WTC11 (cell line): ENCODE data around the gene ZDHHC9. TPM values are rescaled to one million over a fixed set of nuclear protein-coding genes. Genes with fewer than 3 reads are reported as not detected.

Experiments
- ATAC-seq: fragments of 200-7000 bp; cut with Tn5 transposase; 2 replicates; pipeline ENCODE4 v1.10.0; 2021; ENCODE audit warnings: mild to moderate bottlenecking, moderate library complexity
- CTCF ChIA-PET: fragments of 300-600 bp; sonication (Branson Sonifier 250); formaldehyde crosslinking; loops from one replicate; lab custom pipeline; 2021; ENCODE audit warnings: antibody characterized with exemption; lab: Charles Lee
- POLR2A ChIA-PET: fragments of 350-600 bp; sonication (Branson Sonifier 250); formaldehyde crosslinking; loops from one replicate; lab custom pipeline; 2021; ENCODE audit warnings: antibody characterized with exemption; lab: Charles Lee
- DNase-seq: peaks from one replicate; pipeline ENCODE4 v3.0.0; 2021; ENCODE audit warnings: low spot score
- H3K27ac Mint-ChIP-seq: 2 replicates; pipeline ENCODE4 v1.8.0; 2021; ENCODE audit warnings: mixed read lengths
- H3K27me3 Mint-ChIP-seq: 2 replicates; pipeline ENCODE4 v1.8.0; 2021; ENCODE audit warnings: low read depth, mild to moderate bottlenecking, moderate library complexity, mixed read lengths
- H3K36me3 Mint-ChIP-seq: 2 replicates; pipeline ENCODE4 v1.8.0; 2021; ENCODE audit warnings: mixed read lengths
- H3K4me1 Mint-ChIP-seq: 2 replicates; pipeline ENCODE4 v1.8.0; 2022; ENCODE audit warnings: mixed read lengths
- H3K4me3 Mint-ChIP-seq: 2 replicates; pipeline ENCODE4 v1.8.0; 2021; ENCODE audit warnings: mild to moderate bottlenecking, moderate library complexity, mixed read lengths
- H3K9me3 Mint-ChIP-seq: 2 replicates; pipeline ENCODE4 v1.8.0; 2021; ENCODE audit warnings: mixed read lengths
- AR ChIP-seq: fragments of 250-450 bp; sonication (Bioruptor Pico); IDR thresholded peaks from 2 replicates; pipeline ENCODE4 v1.9.0; 2021; ENCODE audit warnings: mild to moderate bottlenecking
- ATF2 ChIP-seq: sonication (generic); formaldehyde crosslinking; IDR thresholded peaks from 2 replicates; pipeline ENCODE4 v1.8.1; 2022; ENCODE audit warnings: low read depth, missing genetic modification reagents, borderline replicate concordance
- CDX4 ChIP-seq: fragments of 250-450 bp; sonication (Bioruptor Pico); IDR thresholded peaks from 2 replicates; pipeline ENCODE4 v1.9.0; 2021; ENCODE audit warnings: moderate library complexity, mild to moderate bottlenecking, inconsistent platforms, borderline replicate concordance
- CREM ChIP-seq: sonication (generic); formaldehyde crosslinking; IDR thresholded peaks from 2 replicates; pipeline ENCODE4 v1.8.1; 2022; ENCODE audit warnings: mild to moderate bottlenecking, missing genetic modification reagents, moderate library complexity
- CTCF ChIP-seq: fragments of 200-600 bp; IDR thresholded peaks from 2 replicates; pipeline ENCODE4 v1.8.0; 2022; ENCODE audit warnings: antibody characterized with exemption
- EMX1 ChIP-seq: fragments of 250-450 bp; sonication (Bioruptor Pico); IDR thresholded peaks from 2 replicates; pipeline ENCODE4 v1.8.0; 2021; ENCODE audit warnings: mild to moderate bottlenecking
- ESRRA ChIP-seq: sonication (generic); formaldehyde crosslinking; IDR thresholded peaks from 2 replicates; pipeline ENCODE4 v1.8.1; 2022; ENCODE audit warnings: mild to moderate bottlenecking, missing genetic modification reagents, borderline replicate concordance
- FOXJ3 ChIP-seq: sonication (generic); formaldehyde crosslinking; IDR thresholded peaks from 2 replicates; pipeline ENCODE4 v1.9.0; 2021; ENCODE audit warnings: missing genetic modification reagents, mild to moderate bottlenecking, borderline replicate concordance
- JAZF1 ChIP-seq: fragments of 250-450 bp; sonication (Bioruptor Pico); IDR thresholded peaks from 2 replicates; pipeline ENCODE4 v1.9.0; 2021; ENCODE audit warnings: moderate library complexity, mild to moderate bottlenecking, inconsistent platforms
- NR1H2 ChIP-seq: sonication (generic); formaldehyde crosslinking; IDR thresholded peaks from 2 replicates; pipeline ENCODE4 v1.9.0; 2021; ENCODE audit warnings: mild to moderate bottlenecking, moderate library complexity, missing genetic modification reagents
- PRRX2 ChIP-seq: fragments of 250-450 bp; sonication (Bioruptor Pico); IDR thresholded peaks from 2 replicates; pipeline ENCODE4 v1.8.0; 2021; ENCODE audit warnings: mild to moderate bottlenecking
- SMAD3 ChIP-seq: sonication (generic); formaldehyde crosslinking; IDR thresholded peaks from 2 replicates; pipeline ENCODE4 v1.8.0; 2022; ENCODE audit warnings: missing genetic modification reagents, mild to moderate bottlenecking, borderline replicate concordance
- SP1 ChIP-seq: sonication (generic); formaldehyde crosslinking; conservative IDR thresholded peaks from 2 replicates; pipeline ENCODE4 v1.8.1; 2022; ENCODE audit warnings: missing genetic modification reagents
- TEAD4 ChIP-seq: sonication (generic); formaldehyde crosslinking; IDR thresholded peaks from 2 replicates; pipeline ENCODE4 v1.8.0; 2022; ENCODE audit warnings: mild to moderate bottlenecking, missing genetic modification reagents
- USF2 ChIP-seq: sonication (generic); formaldehyde crosslinking; IDR thresholded peaks from 2 replicates; pipeline ENCODE4 v1.8.1; 2023; ENCODE audit warnings: mild to moderate bottlenecking, missing genetic modification reagents, moderate library complexity
- ZBTB21 ChIP-seq: sonication (generic); formaldehyde crosslinking; IDR thresholded peaks from 2 replicates; pipeline ENCODE4 v1.8.1; 2023; ENCODE audit warnings: mild to moderate bottlenecking, missing genetic modification reagents, borderline replicate concordance
- ZNF263 ChIP-seq: sonication (generic); formaldehyde crosslinking; IDR thresholded peaks from 2 replicates; pipeline ENCODE4 v1.8.1; 2022; ENCODE audit warnings: low read depth, mild to moderate bottlenecking, moderate library complexity, missing genetic modification reagents
- ZNF416 ChIP-seq: fragments of 250-450 bp; sonication (Bioruptor Pico); IDR thresholded peaks from 2 replicates; pipeline ENCODE4 v1.9.0; 2021; ENCODE audit warnings: mild to moderate bottlenecking, inconsistent platforms
- ZNF512 ChIP-seq: sonication (generic); formaldehyde crosslinking; IDR thresholded peaks from 2 replicates; pipeline ENCODE4 v1.8.1; 2022; ENCODE audit warnings: missing genetic modification reagents, borderline replicate concordance
- total RNA-seq: library from RNA; stranded (reverse); gene quantifications from 3 replicates; pipeline ENCODE4 v1.2.3, GENCODE V29; 2021
- TF ChIP-seq, protein P1 (sequence below): sonication (generic); formaldehyde crosslinking; IDR thresholded peaks from 2 replicates; pipeline ENCODE4 v1.8.0; 2023; ENCODE audit warnings: missing genetic modification reagents
- TF ChIP-seq, protein P2 (sequence below): sonication (generic); formaldehyde crosslinking; conservative IDR thresholded peaks from 2 replicates; pipeline ENCODE4 v1.8.1; 2022; ENCODE audit warnings: mild to moderate bottlenecking, missing genetic modification reagents

The ZDHHC9 gene
- total RNA-seq, 1 experiment from 2014 or later, result 25.0 TPM

GRCh38 chrX:129763666-129764065 is 80.0 kb downstream of the ZDHHC9 start:
- H3K36me3 Mint-ChIP-seq, result no peaks in the 10 kb centered on the region
- TF ChIP-seq NR1H2, result no peak
- no peak for TF ChIP-seq ZNF263 (CRISPR knock-in tag)
- no peak for TF ChIP-seq FOXJ3 (CRISPR knock-in tag)
- TF ChIP-seq CDX4 (CRISPR knock-in tag), result no peak
- TF ChIP-seq CREM, result no peak
- TF ChIP-seq SMAD3 (CRISPR knock-in tag), result no peak
- no peak for TF ChIP-seq AR
- TF ChIP-seq ZBTB21 (CRISPR knock-in tag), result no peak
- no peak for TF ChIP-seq JAZF1
- no peak for TF ChIP-seq ATF2 (CRISPR knock-in tag)
- TF ChIP-seq, protein P1, sequence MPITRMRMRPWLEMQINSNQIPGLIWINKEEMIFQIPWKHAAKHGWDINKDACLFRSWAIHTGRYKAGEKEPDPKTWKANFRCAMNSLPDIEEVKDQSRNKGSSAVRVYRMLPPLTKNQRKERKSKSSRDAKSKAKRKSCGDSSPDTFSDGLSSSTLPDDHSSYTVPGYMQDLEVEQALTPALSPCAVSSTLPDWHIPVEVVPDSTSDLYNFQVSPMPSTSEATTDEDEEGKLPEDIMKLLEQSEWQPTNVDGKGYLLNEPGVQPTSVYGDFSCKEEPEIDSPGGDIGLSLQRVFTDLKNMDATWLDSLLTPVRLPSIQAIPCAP (CRISPR knock-in tag), result no peak
- TF ChIP-seq, all 79 proteins: peak for 0
- Mint-ChIP-seq H3K4me1 (peaks cover under 1% of the 10 kb centered on the region; the same call in 1 of the 2 replicates), H3K9me3 (no peaks in the 10 kb centered on the region), H3K27me3 (no peaks in the 10 kb centered on the region), H3K4me3 (no peak overlapping the region), H3K27ac (no peak overlapping the region)
- POLR2A ChIA-PET, result no interaction called here
- CTCF ChIA-PET, result interaction anchor here (0.7 kb wide), 1 partner anchor 84 kb away, joined by 3 read pairs; no protein-coding TSS in a partner anchor
- DNase-seq (no peak), ATAC-seq (no peak)

DNA sequence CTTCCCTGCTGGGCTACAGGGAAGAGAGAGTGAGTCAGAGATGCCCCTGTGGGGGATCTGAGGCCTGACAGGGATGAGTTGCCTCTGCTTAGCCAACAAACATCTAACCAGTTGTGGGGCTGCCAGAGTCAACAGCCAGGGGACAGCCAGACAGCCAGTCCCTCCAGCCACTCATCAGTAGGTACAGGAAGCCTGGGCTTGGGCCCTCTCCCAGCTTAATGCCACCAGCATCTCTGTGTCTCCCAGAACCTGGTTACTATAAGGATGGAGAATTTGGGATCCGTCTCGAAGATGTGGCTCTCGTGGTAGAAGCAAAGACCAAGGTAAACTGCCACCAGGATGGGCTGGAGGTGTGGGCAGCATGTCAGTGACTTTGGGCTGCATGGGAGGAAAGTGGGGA is 81.2 kb downstream of the ZDHHC9 start:
- ATAC-seq (no peak), DNase-seq (no peak)
- POLR2A ChIA-PET, result no interaction called here
- Mint-ChIP-seq H3K4me3 (no peak overlapping the region), H3K27ac (no peak overlapping the region), H3K4me1 (no peaks in the 10 kb centered on the region), H3K27me3 (no peaks in the 10 kb centered on the region), H3K9me3 (no peaks in the 10 kb centered on the region), H3K36me3 (no peaks in the 10 kb centered on the region)
- CTCF ChIA-PET, result no interaction called here
- TF ChIP-seq ZNF512, result no peak
- TF ChIP-seq CDX4 (CRISPR knock-in tag), result no peak
- TF ChIP-seq SP1, result no peak
- no peak for TF ChIP-seq FOXJ3 (CRISPR knock-in tag)
- TF ChIP-seq, protein P1 (CRISPR knock-in tag), result no peak
- no peak for TF ChIP-seq ZNF416 (CRISPR knock-in tag)
- TF ChIP-seq ESRRA, result no peak
- no peak for TF ChIP-seq TEAD4
- no peak for TF ChIP-seq PRRX2
- TF ChIP-seq CTCF, result no peak
- TF ChIP-seq, protein P2, sequence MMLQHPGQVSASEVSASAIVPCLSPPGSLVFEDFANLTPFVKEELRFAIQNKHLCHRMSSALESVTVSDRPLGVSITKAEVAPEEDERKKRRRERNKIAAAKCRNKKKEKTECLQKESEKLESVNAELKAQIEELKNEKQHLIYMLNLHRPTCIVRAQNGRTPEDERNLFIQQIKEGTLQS, result no peak
- TF ChIP-seq USF2, result no peak
- no peak for TF ChIP-seq EMX1 (CRISPR knock-in tag)
